Measurements from ENCODE around the gene FAR1. TPM values are rescaled to one million over a fixed set of nuclear protein-coding genes. Genes with fewer than 3 reads are reported as not detected.

The FAR1 gene
- total and polyA plus RNA-seq, 2 of the 4 experiments (the other 2 are of a cell fraction): 35.3 to 119 TPM

Small RNAs within 50 kb of the gene (microRNA-seq; reads per million reads assigned to microRNA genes)
- not detected for gene AC013828.1 (ENCODE audit: insufficient read depth, insufficient read length)
- gene RF00019 (ENCODE audit: insufficient read depth, insufficient read length): not detected
- not detected for gene RPL39P26 (ENCODE audit: insufficient read depth, insufficient read length)

Small RNAs within 50 kb of the gene (small RNA-seq; reads per million reads assigned to genes)
- 0 reads per million in 5 experiments for gene AC013828.1
- gene RF00019: 0 reads per million in 5 experiments
- 0 reads per million in 5 experiments for gene RPL39P26

Other genes with a start within 250 kb of the FAR1 start
- 59.9 and 84.2 TPM in 2 replicates for gene BTBD10, start 205.4 kb upstream of the FAR1 start, total RNA-seq (2012; rRNA removed)
- 25.4 and 32.5 TPM in 2 replicates for gene BTBD10, start 205.4 kb upstream of the FAR1 start, polyA plus RNA-seq (2012; rRNA removed)
- not detected in 2 replicates for gene PTH, start 172.7 kb upstream of the FAR1 start, total RNA-seq (2012; rRNA removed)
- gene PTH, start 172.7 kb upstream of the FAR1 start, polyA plus RNA-seq (2012; rRNA removed): not detected in 2 replicates